ENCODE data around the gene SLC6A7.
A peak's percentile ranks its signal among the peaks of the same experiment; 100 is the strongest.

SLC6A7 gene

GRCh38 chr5:150156027-150156368 lies 33.9 kb upstream of the SLC6A7 start:
- no peak for DNase-seq

- DNase-seq: no peak
Measured at GRCh38 chr5:150156540-150156939, 33.3 kb upstream of the SLC6A7 start.

- DNase-seq: no peak
Measured at GRCh38 chr5:150157168-150157567, 32.7 kb upstream of the SLC6A7 start.

GRCh38 chr5:150158170-150158949 lies 31.5 kb upstream of the SLC6A7 start:
- DNase-seq: no peak

GRCh38 chr5:150159031-150159430 lies 30.8 kb upstream of the SLC6A7 start:
- DNase-seq: no peak

DNA sequence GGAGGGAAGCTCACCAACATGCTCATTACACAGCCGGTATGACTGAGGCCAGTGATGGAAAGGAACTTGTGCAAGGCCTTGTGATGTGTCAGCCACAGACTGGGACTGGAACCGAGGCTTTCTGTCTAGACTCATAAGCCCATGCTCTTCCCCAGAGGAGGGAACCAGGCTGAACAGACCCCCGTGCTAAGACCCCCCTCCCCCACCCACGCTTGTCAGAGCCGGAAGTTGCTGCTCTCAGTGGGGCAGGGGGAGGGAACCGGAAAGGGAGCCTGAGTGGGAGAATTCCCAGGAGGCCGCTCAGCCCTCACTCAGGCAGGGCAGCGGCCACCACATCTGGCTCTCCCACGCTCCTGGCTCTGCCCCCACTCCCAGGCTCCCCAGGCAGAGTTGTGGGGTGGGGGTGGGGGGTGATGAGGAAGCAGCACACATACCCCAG lies 30.1 kb upstream of the SLC6A7 start:
- no peak for DNase-seq

DNA sequence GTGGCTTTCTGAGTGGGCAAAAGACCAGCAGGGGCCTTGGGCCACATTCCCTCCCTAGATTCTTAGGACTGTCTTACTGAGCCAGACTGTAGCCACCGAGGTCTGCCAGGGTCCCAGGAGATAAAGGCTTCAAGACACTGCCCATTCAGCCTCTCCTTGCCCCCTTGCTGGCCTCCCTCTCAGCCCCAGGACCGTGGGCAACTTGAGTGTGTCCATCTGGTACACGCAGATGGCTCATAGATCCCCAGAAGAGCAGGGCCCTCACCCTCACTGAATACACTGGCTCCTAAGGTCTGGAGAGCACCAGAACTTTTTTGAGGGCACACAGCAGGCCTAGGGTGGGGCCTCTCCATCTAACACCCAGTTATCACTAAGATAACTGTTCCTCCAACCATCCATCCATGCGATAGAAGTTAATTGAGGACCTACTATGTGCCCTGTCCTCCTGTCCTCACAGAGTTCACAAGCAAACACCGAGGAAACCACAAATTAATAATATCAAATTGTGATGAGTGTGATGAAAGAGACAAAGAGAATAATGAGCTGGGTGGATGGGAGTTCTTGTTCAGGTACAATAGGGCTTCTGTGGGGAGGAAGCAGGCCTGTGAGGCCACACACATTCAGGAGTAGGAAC lies 29.3 kb upstream of the SLC6A7 start:
- DNase-seq: no peak

- peak; percentile 48 for DNase-seq
Measured at GRCh38 chr5:150161242-150162141, 28.4 kb upstream of the SLC6A7 start.

DNA sequence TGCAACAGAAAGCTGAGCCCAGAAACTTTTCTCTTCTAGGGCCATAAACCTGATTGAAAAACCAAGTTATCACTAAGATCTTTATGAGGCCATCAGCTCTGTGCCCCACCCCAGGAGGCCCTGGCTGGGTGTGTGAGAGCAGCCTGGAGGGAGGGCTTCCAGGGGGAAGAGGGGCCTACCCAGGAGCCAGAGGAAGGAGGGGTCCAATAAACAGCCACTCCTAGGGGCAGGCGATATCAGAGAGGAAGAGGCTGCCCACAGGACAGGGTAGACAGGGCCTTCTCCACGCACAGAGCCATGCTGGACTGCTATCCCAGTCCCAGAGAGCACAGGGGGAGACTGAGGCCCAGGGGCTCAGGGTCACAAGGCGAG lies 27.7 kb upstream of the SLC6A7 start:
- no peak for DNase-seq

DNA sequence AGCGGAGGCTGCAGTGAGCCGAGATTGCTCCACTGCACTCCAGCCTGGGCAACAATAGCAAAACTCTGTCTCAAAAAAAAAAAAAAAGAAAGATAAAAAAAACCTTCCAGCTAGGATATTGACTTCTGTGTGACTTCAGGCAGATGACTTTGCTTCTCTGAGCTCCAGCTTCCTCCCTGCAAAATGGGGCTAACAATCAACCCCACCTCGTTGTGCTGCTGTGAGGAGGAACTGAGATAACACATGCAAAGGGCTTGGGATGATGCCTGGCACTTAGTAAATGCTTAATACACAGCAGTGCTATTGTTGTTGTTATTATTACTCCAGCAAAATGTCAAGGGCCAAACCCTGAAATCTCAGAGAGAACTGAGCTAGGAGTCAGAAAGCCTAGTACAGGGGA lies 26.8 kb upstream of the SLC6A7 start:
- DNase-seq: no peak

- DNase-seq: no peak
Measured at GRCh38 chr5:150163547-150164059, 26.3 kb upstream of the SLC6A7 start.

GRCh38 chr5:150164211-150164980 lies 25.5 kb upstream of the SLC6A7 start:
- no peak for DNase-seq

- no peak for DNase-seq
Measured at GRCh38 chr5:150166037-150166649, 23.7 kb upstream of the SLC6A7 start.

DNA sequence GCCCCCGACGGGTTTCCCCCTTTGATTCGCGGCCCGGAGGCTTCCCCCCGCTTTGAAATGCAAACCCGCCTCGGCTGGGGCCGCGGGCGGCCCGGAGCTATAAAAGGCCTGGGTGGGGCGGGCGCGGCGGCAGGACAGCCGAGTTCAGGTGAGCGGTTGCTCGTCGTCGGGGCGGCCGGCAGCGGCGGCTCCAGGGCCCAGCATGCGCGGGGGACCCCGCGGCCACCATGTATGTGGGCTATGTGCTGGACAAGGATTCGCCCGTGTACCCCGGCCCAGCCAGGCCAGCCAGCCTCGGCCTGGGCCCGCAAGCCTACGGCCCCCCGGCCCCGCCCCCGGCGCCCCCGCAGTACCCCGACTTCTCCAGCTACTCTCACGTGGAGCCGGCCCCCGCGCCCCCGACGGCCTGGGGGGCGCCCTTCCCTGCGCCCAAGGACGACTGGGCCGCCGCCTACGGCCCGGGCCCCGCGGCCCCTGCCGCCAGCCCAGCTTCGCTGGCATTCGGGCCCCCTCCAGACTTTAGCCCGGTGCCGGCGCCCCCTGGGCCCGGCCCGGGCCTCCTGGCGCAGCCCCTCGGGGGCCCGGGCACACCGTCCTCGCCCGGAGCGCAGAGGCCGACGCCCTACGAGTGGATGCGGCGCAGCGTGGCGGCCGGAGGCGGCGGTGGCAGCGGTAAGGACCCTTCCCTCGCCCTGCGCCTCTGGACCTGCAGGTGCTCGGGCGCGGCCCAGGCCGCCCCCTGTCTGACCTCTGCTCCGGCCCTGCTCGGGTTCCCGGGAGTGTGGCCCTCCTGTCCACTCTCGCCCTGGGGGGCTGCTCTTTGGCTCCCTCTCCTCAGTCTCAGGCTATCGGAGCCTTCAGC lies 23.0 kb upstream of the SLC6A7 start, which contains the start of gene CDX1:
TSS of gene CDX1 (plus strand) at position 129 of the 862 bp plus-strand sequence. CDS start at position 228, 99 bp downstream.
- no peak for DNase-seq

- DNase-seq: no peak
Measured at GRCh38 chr5:150167512-150167850, 22.4 kb upstream of the SLC6A7 start.

- no peak for DNase-seq
Measured at GRCh38 chr5:150167908-150168307, 22.0 kb upstream of the SLC6A7 start.

- no peak for DNase-seq
Measured at GRCh38 chr5:150168864-150169263, 21.0 kb upstream of the SLC6A7 start.

GRCh38 chr5:150172145-150172544 lies 17.7 kb upstream of the SLC6A7 start:
- DNase-seq: no peak

- no peak for DNase-seq
Measured at GRCh38 chr5:150172556-150172955, 17.3 kb upstream of the SLC6A7 start.

- DNase-seq: no peak
Measured at GRCh38 chr5:150173161-150173560, 16.7 kb upstream of the SLC6A7 start.

- no peak for DNase-seq
Measured at GRCh38 chr5:150174285-150174684, 15.6 kb upstream of the SLC6A7 start.

All from CD4-positive, alpha-beta T cell treated with Interferon gamma for 1 hour (primary cell).